Fibroblast of skin of left biceps (primary cell): ENCODE results near the gene LRRFIP1.

Experiments
- DNase-seq, 2 experiments: peaks; one replicate each; pipeline ENCODE4 v3.0.0-alpha.2; 2013; ENCODE audit warnings: low read depth in 2 of 2

Gene LRRFIP1

GRCh38 chr2:237616734-237617586 is 10.4 kb upstream of the LRRFIP1 start:
- peak; percentile 89 to 90 for DNase-seq

DNA sequence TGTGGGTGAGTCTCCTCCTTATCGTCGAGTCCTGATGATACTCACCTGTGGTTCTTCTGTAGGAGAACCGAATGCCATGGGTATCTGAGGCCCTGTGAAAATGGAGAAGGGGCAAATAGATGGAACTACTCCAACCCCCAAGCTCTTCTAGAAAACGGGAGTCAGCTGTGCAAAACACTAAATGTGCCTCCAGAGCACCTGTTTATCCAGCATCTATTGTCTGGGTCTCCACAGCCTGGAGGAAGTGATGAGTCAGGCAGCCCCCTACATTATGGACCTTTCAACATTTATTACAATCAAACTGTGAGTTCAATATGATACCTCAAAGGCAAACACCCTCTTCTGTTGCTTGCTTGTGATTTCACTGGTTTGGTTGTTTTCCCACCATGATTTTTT is 9.8 kb upstream of the LRRFIP1 start:
- no peak for DNase-seq

- DNase-seq: peak; percentile 36 to 45
Observed at GRCh38 chr2:237618449-237618848, 8.9 kb upstream of the LRRFIP1 start.

DNA sequence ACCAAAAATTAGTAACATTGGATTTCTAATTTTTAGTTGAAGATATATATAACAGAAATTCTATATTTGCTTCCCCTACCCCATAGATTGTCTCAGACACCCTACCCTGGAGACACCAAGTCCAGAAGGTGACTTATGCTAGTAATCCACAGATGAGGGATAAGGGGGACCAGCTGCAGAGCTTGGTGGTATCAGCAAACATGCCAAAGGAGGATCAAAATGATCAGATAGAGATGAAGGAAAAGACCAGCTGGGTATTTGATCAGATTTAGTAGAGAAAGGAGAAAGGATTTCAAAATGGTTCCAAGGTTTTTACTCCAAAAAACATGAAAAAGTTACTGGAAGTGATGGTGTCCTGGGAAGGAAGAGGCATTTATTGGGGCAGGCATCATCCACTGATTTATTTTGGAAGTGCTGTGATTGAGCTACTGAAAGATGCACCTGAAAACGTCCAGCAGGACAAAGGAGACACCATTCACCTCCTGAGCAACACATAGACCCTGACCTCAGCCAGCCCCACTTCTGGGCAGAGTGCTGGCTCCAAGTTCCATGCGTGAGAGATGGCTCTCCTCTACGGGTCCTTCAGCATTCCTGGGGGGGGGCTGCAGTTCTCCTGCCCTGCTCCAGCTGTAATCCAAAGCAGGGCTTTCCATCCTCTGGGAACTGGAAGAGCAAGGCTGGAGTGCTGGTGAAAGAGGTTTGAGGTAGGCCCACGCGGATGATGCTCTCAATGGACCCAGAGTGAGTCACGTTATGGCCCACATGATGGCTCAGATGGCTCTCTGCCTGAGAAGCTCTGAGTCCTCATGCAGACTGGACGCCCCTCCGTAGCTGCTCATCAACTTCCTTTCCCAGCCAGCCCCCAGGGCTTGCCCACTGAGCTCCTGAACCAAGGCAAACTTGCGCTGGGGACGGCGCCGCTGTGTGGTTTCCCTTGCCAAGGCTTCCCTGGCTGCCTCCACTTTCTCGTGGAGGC is 3.7 kb upstream of the LRRFIP1 start:
- no peak for DNase-seq

DNA sequence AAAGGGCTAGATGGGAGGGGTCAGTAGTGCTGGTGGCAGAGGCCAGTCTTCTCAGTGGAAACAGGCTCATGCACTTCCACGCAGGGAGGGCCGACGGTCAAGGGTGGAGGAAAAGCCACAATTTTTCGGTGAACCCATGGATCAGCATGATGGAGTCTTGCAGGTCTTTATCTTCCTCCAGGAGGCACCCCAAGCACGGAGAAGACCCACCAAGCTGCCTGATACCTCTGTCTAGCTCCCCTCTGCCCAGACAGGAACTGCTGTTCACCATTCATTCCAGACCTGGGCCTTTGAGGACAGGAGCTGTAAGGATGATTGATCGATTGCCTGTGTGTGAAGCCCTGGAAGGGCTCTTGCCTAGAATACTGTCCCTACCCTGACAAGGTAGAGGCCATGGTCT is 2.8 kb upstream of the LRRFIP1 start:
- DNase-seq: no peak

GRCh38 chr2:237625216-237625705 is 2.1 kb upstream of the LRRFIP1 start:
- no peak for DNase-seq

GRCh38 chr2:237625777-237626176 is 1.6 kb upstream of the LRRFIP1 start:
- no peak for DNase-seq

DNA sequence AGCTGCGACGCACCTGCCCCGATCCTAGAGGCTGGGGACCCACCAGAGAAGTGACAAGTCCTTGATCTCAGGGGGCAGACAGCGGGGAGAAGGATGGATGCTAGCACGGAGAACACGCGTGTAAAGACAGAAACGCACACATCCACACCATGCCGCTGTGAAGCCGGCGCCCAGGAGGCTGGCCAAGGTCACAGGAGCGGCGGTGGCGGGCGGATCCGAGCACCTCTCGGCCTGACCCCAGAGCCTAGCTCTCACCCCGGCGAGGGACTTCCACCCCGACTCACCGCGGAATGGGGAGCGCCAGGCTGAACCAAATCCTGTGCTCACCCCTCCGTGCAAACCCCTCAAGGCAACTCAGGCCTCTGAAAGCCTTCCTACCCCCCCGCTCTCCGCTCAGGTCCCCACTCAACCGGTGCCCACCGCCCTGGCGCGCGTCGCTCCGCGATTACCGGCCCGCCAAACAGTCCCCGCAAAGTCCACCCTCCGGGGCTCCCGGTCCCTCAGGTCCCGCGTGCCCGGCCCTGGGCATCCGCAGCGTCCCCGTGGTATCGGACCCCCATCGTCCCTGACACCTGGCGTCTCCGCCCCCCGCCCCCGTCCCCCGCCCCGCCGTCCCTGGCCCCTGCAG is 460 bp upstream of the LRRFIP1 start:
- DNase-seq: no peak

GRCh38 chr2:237628247-237629187 is 1.1 kb downstream of the LRRFIP1 start:
- no peak for DNase-seq

- no peak for DNase-seq
Observed at GRCh38 chr2:237629188-237629534, 1.8 kb downstream of the LRRFIP1 start.

DNA sequence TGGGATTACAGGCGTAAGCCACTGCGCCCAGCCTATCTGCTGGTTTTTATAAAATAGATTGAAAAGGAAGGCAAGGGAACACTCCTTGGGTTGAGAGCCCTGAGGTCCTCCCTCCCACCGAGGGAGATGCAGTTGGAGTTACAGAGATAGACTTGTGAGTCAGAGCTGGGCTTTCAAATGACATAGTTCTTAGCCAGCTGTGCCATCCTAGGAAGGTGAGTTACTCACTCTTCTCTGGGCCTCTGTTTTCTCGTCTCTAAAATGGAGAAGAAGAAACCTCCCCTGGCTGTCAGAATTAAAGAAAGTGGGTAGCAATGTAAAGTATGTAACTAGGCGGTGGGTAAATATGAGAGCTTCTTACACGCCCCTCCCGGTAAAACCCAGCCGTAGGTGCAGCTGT is 2.4 kb downstream of the LRRFIP1 start:
- no peak for DNase-seq

DNA sequence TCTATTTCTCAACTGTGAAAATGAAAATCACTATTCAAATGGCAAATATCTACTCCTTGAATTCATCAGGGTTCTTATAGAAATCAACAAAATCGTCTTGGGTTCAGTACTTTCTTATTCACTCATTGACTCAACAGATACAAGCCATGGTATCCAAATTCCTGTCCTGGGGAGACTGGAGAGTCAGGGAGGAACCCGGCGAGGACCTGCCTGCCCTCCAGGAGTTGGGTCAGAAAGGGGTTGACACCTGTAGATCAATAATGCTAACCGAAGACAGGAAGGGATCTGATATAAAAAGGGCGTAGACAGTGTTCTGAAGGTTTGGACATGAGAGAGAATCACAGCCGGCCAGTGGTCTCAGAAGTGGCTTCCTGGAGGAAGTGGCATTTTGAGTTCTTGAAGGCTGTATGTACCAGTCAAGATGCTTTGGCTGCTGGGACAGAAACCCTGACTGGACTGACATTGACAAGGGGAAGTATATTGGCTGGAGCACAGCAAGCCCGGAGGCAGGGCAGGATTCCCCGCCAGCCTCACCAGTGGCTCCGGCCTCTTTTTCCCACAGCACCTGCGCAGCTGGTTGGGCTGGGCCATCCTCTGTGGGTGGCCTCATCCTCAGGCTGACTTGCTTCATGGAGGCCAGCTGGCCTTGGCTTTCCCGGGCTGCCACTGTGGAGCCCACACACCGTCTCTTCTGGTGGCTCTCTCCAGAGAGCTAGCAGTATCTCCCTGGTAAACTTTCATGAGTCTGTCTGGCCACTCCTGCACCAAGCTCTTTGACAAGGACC is 3.0 kb downstream of the LRRFIP1 start:
- no peak for DNase-seq

DNA sequence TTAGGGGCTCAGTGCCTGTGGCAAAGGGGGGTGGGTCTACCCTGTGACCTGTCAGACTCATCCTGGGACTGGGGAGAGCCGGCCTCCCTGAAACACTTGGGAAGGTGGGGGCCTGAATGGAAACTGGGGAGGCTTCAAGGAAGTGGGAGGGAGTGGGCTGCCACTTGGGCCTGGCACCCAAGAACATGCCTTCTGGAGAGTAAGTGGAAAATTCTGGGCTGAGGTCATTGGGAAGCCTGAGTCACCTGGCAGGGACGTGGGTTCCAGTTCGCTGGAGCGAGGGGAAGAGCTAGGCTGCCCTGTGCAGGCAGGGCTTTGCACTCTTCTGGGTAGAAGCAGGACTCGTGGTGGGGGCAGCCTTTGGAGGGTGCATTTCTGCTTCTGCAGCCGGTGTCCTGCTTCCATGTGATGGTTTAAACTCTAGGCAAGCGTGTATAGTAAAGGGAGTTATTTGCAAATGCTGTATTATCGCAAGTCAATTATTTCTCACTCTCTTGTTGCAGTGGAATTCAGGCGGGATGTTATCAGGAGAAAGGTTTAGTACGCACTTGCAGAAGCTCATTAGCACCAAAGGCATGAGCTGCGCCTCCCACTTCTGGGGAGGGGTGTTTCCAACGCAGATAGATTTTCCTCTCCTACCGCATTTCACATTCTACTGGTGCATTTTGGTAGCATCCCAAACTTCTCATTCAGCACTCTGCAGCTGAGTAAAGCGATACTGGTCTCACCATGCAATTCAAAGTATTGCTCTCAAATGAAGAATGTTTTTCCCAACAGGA is 3.8 kb downstream of the LRRFIP1 start:
- no peak for DNase-seq

- DNase-seq: no peak
Observed at GRCh38 chr2:237631801-237632585, 4.6 kb downstream of the LRRFIP1 start.

DNA sequence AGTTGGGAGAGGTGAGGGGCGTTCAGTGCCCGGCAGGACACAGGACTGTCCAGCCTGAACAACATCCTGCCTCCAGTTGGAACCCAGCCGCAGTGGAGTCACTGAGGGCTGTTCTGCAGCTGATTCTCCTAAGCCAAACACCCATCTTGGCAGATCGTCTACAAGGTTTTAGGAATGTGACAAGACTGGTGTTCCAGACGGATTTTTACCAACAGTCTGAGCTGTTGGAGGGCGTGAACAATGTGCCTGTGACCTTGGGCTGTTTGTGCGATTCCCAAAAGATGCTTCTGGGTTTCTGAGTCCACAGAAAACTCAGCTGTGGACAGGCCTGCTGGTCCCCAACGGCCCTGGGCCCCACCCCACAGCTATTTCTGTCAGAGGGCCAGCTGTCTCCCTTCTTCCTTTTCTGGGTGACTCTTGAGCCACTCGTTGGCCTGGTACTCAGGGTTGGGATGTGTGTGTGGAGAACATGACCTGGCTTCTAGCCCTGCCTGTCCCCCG is 5.7 kb downstream of the LRRFIP1 start:
- DNase-seq: no peak

GRCh38 chr2:237636578-237636977 is 9.2 kb downstream of the LRRFIP1 start:
- DNase-seq: no peak

DNA sequence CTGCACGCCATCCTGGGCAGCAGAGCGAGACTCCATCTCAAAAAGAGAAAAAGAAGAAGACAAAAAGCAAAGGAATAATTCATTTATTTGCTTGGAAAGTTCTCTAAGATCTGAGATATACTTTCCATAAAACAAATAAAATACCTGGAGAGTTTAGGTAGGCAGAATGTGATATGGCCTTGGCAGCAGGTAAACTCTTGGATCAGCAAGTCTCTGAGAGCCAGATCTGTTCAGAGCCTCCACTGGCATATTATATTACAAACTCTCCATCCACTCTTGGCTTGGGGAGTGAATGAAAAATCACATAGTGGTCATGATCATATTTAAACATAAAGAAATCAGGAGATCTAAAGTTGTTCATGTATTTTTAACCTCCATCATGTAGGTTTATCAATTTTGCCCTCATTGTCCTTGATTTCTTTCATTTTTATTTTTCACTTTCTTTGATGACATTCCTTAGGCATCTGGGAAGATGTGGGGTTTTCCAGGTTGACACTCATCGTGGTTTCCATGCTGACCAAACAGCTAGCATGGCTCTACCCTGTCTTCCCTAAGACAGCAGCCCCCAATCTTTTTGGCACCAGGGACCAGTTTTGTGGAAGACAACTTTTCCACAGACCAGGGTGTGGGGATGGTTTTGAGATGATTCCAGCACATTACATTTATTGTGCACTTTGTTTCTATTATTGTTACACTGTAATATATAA is 10.2 kb downstream of the LRRFIP1 start:
- no peak for DNase-seq

- DNase-seq: no peak
Observed at GRCh38 chr2:237638176-237638575, 10.8 kb downstream of the LRRFIP1 start.
